MCF 10A (cell line): ENCODE data around the gene SNRPE. TPM values are rescaled to one million over a fixed set of nuclear protein-coding genes. Genes with fewer than 3 reads are reported as not detected.

Experiments
- BruUV-seq: library from RNA; stranded (reverse); fragments of 400-500 nt; replicated peaks from 2 replicates; lab custom pipeline; 2021; lab: Mats Ljungman, UMichigan
- CTCF ChIA-PET: fragments of 300-600 bp; sonication (Branson Sonifier 250); formaldehyde crosslinking; extraction: SDS; loops from one replicate; lab custom pipeline; 2021; ENCODE audit warnings: antibody characterized with exemption, inconsistent platforms; lab: Yijun Ruan, JAX
- POLR2A ChIA-PET: fragments of 300-600, 350-650 bp; sonication (Branson Sonifier 250); formaldehyde crosslinking; extraction: SDS; loops from one replicate; lab custom pipeline; 2020; ENCODE audit warnings: antibody characterized with exemption, inconsistent platforms; lab: Yijun Ruan, JAX
- DNase-seq: peaks from one replicate; pipeline ENCODE4 v3.0.0-alpha.2; 2018; ENCODE audit not compliant: unreplicated experiment
- H3K27ac Mint-ChIP-seq: one replicate; pipeline ENCODE4 v1.8.0; 2022; ENCODE audit warnings: mild to moderate bottlenecking, low read depth, mixed read lengths; ENCODE audit not compliant: unreplicated experiment
- H3K27me3 Mint-ChIP-seq: one replicate; pipeline ENCODE4 v1.8.0; 2022; ENCODE audit warnings: mixed read lengths; ENCODE audit not compliant: insufficient read depth, unreplicated experiment
- H3K36me3 Mint-ChIP-seq: one replicate; pipeline ENCODE4 v1.8.0; 2022; ENCODE audit warnings: mild to moderate bottlenecking, moderate library complexity, mixed read lengths; ENCODE audit not compliant: insufficient read depth, unreplicated experiment
- H3K4me1 Mint-ChIP-seq: one replicate; pipeline ENCODE4 v1.8.0; 2022; ENCODE audit warnings: mixed read lengths; ENCODE audit not compliant: insufficient read depth, unreplicated experiment
- H3K4me3 Mint-ChIP-seq: one replicate; pipeline ENCODE4 v1.8.0; 2022; ENCODE audit warnings: mild to moderate bottlenecking, moderate library complexity, mixed read lengths; ENCODE audit not compliant: unreplicated experiment
- H3K9me3 Mint-ChIP-seq: one replicate; pipeline ENCODE4 v1.8.0; 2022; ENCODE audit warnings: mixed read lengths; ENCODE audit not compliant: unreplicated experiment
- intact Hi-C: fragments of 100-400 bp; cut with micrococcal nuclease; formaldehyde crosslinking; loops from 2 replicates; pipeline ENCODE4 v1.14.1; 2022
- total RNA-seq: library from RNA; stranded (reverse); gene quantifications from 2 replicates; pipeline ENCODE4 v1.2.3, GENCODE V29; 2022
- TF ChIP-seq, protein P1 (sequence below): fragments of 200-600 bp; IDR thresholded peaks from one replicate; pipeline ENCODE4 v1.8.0; 2022; ENCODE audit warnings: antibody characterized with exemption, mild to moderate bottlenecking; ENCODE audit not compliant: unreplicated experiment

The SNRPE gene
- total RNA-seq, 1 experiment from 2014 or later: 358 TPM

DNA sequence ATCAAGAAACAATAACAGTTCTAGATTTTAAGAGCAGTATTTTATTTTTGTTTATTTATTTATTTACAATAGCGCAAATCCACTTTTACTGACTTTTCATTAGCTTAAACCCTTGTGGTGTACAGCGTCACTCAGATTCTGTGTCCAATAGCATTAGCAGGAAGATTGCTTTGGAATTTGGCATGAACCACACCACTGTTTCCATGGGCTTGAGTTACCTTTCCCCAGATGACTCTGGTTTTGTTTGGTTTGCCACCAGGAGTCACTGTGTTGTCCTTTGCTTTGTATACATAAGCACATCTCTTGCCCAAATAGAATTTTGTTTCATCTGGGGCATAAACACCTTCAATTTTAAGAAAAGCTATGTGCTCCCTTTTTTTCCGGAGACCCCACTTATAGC lies 25.9 kb upstream of the SNRPE start:
- Mint-ChIP-seq H3K27ac (no peak overlapping the region), H3K36me3 (peaks cover 100% of the 10 kb centered on the region), H3K4me1 (no peaks in the 10 kb centered on the region), H3K4me3 (no peak overlapping the region), H3K9me3 (no peaks in the 10 kb centered on the region), H3K27me3 (no peaks in the 10 kb centered on the region)
- no peak for DNase-seq
- ChIA-PET POLR2A (interaction anchor here (0.7 to 3.4 kb wide), 11 partner anchors 11 to 41 kb away, joined by 3 to 28 read pairs (median 4); no protein-coding TSS in a partner anchor), CTCF (interaction anchor here (0.6 to 2.2 kb wide), 10 partner anchors 11 to 531 kb away, joined by 3 to 12 read pairs (median 4); partner anchors contain the start of gene SNRPE)
- TF ChIP-seq, protein P1, sequence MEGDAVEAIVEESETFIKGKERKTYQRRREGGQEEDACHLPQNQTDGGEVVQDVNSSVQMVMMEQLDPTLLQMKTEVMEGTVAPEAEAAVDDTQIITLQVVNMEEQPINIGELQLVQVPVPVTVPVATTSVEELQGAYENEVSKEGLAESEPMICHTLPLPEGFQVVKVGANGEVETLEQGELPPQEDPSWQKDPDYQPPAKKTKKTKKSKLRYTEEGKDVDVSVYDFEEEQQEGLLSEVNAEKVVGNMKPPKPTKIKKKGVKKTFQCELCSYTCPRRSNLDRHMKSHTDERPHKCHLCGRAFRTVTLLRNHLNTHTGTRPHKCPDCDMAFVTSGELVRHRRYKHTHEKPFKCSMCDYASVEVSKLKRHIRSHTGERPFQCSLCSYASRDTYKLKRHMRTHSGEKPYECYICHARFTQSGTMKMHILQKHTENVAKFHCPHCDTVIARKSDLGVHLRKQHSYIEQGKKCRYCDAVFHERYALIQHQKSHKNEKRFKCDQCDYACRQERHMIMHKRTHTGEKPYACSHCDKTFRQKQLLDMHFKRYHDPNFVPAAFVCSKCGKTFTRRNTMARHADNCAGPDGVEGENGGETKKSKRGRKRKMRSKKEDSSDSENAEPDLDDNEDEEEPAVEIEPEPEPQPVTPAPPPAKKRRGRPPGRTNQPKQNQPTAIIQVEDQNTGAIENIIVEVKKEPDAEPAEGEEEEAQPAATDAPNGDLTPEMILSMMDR: no peak
- intact Hi-C loops: no loop called here
- BruUV-seq: no TSS peak

DNA sequence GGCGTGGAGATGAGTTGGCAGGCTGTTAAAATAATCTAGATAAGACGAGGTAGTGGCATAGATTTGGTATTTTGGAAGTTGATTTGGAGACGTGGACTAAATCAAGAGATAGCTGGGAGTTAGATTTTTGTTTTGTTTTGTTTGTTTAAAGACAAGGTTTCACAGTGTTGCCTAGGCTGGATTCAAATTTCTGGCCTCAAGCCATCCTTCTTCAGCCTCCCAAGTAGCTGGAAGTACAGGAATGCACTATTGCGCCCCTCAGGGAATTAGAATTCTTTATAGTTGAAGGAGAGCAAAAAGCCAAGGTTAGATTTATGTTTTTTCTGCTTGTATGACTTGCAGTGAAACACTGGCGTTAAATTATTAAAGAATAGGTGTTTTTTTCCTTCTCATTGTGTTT lies 22.3 kb upstream of the SNRPE start:
- peaks cover 99% of the 10 kb centered on the region for H3K36me3 Mint-ChIP-seq
- CTCF ChIA-PET: no interaction called here

DNA sequence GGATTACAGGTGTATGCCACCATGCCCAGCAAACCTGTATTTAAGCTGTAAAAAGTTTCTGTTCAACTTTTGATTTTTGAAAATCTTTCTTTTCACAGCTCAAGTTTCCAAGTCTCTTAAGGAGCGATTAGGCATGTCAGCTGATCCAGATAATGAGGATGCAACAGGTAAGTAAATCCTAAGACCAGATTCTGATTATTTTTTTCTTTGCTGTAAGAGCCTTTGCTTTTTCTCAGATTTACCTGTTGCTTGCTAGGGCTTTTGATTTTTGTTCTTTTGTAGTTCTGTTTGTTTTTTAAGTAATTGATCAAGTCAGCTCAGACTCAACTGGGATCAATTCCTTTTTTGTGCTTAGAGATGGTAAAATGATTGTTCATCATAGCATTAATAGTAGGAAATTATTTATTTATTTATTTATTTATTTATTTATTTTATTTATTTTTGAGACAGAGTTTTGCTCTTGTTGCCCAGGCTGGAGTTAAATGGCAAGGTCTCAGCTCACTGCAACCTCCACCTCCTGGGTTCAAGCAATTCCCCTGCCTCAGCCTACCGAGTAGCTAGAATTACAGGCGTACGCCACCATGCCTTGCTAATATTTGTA lies 21.1 kb upstream of the SNRPE start:
- no peaks in the 10 kb centered on the region for H3K27me3 Mint-ChIP-seq
- no peak overlapping the region for H3K4me3 Mint-ChIP-seq
- DNase-seq: no peak
- no peak overlapping the region for H3K27ac Mint-ChIP-seq
- BruUV-seq: no TSS peak
- intact Hi-C loops: no loop called here
- ChIA-PET CTCF (interaction anchor here (0.6 to 1.0 kb wide), 2 partner anchors 17 to 214 kb away, joined by 3 read pairs; no protein-coding TSS in a partner anchor), POLR2A (interaction anchor here (0.7 to 0.8 kb wide), 4 partner anchors 15 to 174 kb away, joined by 3 to 4 read pairs (median 3); no protein-coding TSS in a partner anchor)
- TF ChIP-seq, protein P1: no peak
- no peaks in the 10 kb centered on the region for H3K9me3 Mint-ChIP-seq
- peaks cover 99% of the 10 kb centered on the region for H3K36me3 Mint-ChIP-seq
- H3K4me1 Mint-ChIP-seq: peaks cover 6% of the 10 kb centered on the region

More for the DNA sequence above, 22.3 kb upstream of the SNRPE start:
- no peak overlapping the region for H3K4me3 Mint-ChIP-seq
- no TSS peak for BruUV-seq
- DNase-seq: peak; percentile 34
- H3K4me1 Mint-ChIP-seq: no peaks in the 10 kb centered on the region
- H3K9me3 Mint-ChIP-seq: no peaks in the 10 kb centered on the region
- POLR2A ChIA-PET: interaction anchor here (0.9 to 2.7 kb wide), 4 partner anchors 10 to 19 kb away, joined by 3 to 7 read pairs (median 3); no protein-coding TSS in a partner anchor
- TF ChIP-seq, protein P1: no peak
- peak overlapping the region; percentile 5 for H3K27ac Mint-ChIP-seq
- H3K27me3 Mint-ChIP-seq: no peaks in the 10 kb centered on the region
- intact Hi-C loops: no loop called here

DNA sequence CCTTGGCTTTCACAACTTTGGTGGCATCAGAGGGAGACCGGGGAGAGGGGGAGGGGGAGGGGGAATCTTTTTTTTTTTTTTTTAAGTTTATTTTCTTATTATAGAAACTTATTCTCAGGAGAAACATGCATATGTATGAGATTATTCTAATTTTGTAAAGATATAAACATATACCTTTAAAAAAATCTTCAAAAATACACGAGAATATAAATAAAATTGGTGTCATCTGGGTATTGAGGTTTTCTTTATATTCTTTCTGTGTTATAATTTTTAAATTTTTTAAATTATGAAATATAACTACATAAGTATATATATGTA lies 18.9 kb upstream of the SNRPE start:
- Mint-ChIP-seq H3K9me3 (no peaks in the 10 kb centered on the region), H3K27ac (no peak overlapping the region), H3K4me1 (peaks cover 6% of the 10 kb centered on the region), H3K27me3 (no peaks in the 10 kb centered on the region), H3K36me3 (peaks cover 99% of the 10 kb centered on the region), H3K4me3 (no peak overlapping the region)
- ChIA-PET POLR2A (interaction anchor here (2.2 kb wide), 1 partner anchor 14 kb away, joined by 8 read pairs; no protein-coding TSS in a partner anchor), CTCF (no interaction called here)
- no peak for DNase-seq
- TF ChIP-seq, protein P1: no peak
- intact Hi-C loops: no loop called here
- no TSS peak for BruUV-seq
